ENCODE data around the gene RPA1. TPM values are rescaled to one million over a fixed set of nuclear protein-coding genes. Genes with fewer than 3 reads are reported as not detected.

RPA1 gene
- total RNA-seq, 1 experiment from 2014 or later = 68.7 TPM

GRCh38 chr17:1919201-1919600 is 89.4 kb downstream of the RPA1 start:
- no peak for DNase-seq (ENCODE audit: low read depth)
- in situ Hi-C loops (cut with HindIII; ENCODE audit: low pct_unique_long_range_greater_than_20kb, low sequenced_read_pairs) = no loop called here

GRCh38 chr17:1920948-1921351 is 91.1 kb downstream of the RPA1 start:
- no peak for DNase-seq (ENCODE audit: low read depth)
- in situ Hi-C loops (cut with HindIII; ENCODE audit: low pct_unique_long_range_greater_than_20kb, low sequenced_read_pairs) = no loop called here

GRCh38 chr17:1928976-1929375 is 99.2 kb downstream of the RPA1 start:
- in situ Hi-C loops (cut with HindIII; ENCODE audit: low pct_unique_long_range_greater_than_20kb, low sequenced_read_pairs) = no loop called here
- no peak for DNase-seq (ENCODE audit: low read depth)

- in situ Hi-C loops (cut with HindIII; ENCODE audit: low pct_unique_long_range_greater_than_20kb, low sequenced_read_pairs) = no loop called here
- no peak for DNase-seq (ENCODE audit: low read depth)
Observed at GRCh38 chr17:1930337-1930645, 100.5 kb downstream of the RPA1 start.

- DNase-seq (ENCODE audit: low read depth) = no peak
- in situ Hi-C loops (cut with HindIII; ENCODE audit: low pct_unique_long_range_greater_than_20kb, low sequenced_read_pairs) = no loop called here
Observed at GRCh38 chr17:1931844-1932579, 102.2 kb downstream of the RPA1 start.

- no peak for DNase-seq (ENCODE audit: low read depth)
- in situ Hi-C loops (cut with HindIII; ENCODE audit: low pct_unique_long_range_greater_than_20kb, low sequenced_read_pairs) = no loop called here
Observed at GRCh38 chr17:1933875-1934715, 104.3 kb downstream of the RPA1 start.

- no peak for DNase-seq (ENCODE audit: low read depth)
- in situ Hi-C loops (cut with HindIII; ENCODE audit: low pct_unique_long_range_greater_than_20kb, low sequenced_read_pairs) = no loop called here
Observed at GRCh38 chr17:1934901-1935300, 105.1 kb downstream of the RPA1 start.

GRCh38 chr17:1936766-1937165 is 107.0 kb downstream of the RPA1 start:
- DNase-seq (ENCODE audit: low read depth) = no peak
- in situ Hi-C loops (cut with HindIII; ENCODE audit: low pct_unique_long_range_greater_than_20kb, low sequenced_read_pairs) = no loop called here

GRCh38 chr17:1937461-1937860 is 107.7 kb downstream of the RPA1 start:
- in situ Hi-C loops (cut with HindIII; ENCODE audit: low pct_unique_long_range_greater_than_20kb, low sequenced_read_pairs) = no loop called here

GRCh38 chr17:1939981-1940809 is 110.4 kb downstream of the RPA1 start:
- in situ Hi-C loops (cut with HindIII; ENCODE audit: low pct_unique_long_range_greater_than_20kb, low sequenced_read_pairs) = no loop called here

More at GRCh38 chr17:1937461-1937860, 107.7 kb downstream of the RPA1 start:
- DNase-seq (ENCODE audit: low read depth) = no peak

GRCh38 chr17:1940810-1941185 is 111.0 kb downstream of the RPA1 start:
- no peak for DNase-seq (ENCODE audit: low read depth)
- in situ Hi-C loops (cut with HindIII; ENCODE audit: low pct_unique_long_range_greater_than_20kb, low sequenced_read_pairs) = no loop called here

More at GRCh38 chr17:1939981-1940809, 110.4 kb downstream of the RPA1 start:
- DNase-seq (ENCODE audit: low read depth) = no peak

- DNase-seq (ENCODE audit: low read depth) = no peak
- in situ Hi-C loops (cut with HindIII; ENCODE audit: low pct_unique_long_range_greater_than_20kb, low sequenced_read_pairs) = no loop called here
Observed at GRCh38 chr17:1941272-1942065, 111.7 kb downstream of the RPA1 start.

- DNase-seq (ENCODE audit: low read depth) = no peak
- in situ Hi-C loops (cut with HindIII; ENCODE audit: low pct_unique_long_range_greater_than_20kb, low sequenced_read_pairs) = no loop called here
Observed at GRCh38 chr17:1942066-1942365, 112.2 kb downstream of the RPA1 start.

GRCh38 chr17:1942666-1943435 is 113.0 kb downstream of the RPA1 start:
- no peak for DNase-seq (ENCODE audit: low read depth)
- in situ Hi-C loops (cut with HindIII; ENCODE audit: low pct_unique_long_range_greater_than_20kb, low sequenced_read_pairs) = no loop called here

- no peak for DNase-seq (ENCODE audit: low read depth)
- in situ Hi-C loops (cut with HindIII; ENCODE audit: low pct_unique_long_range_greater_than_20kb, low sequenced_read_pairs) = no loop called here
Observed at GRCh38 chr17:1943436-1943831, 113.6 kb downstream of the RPA1 start.

GRCh38 chr17:1945621-1946020 is 115.8 kb downstream of the RPA1 start:
- in situ Hi-C loops (cut with HindIII; ENCODE audit: low pct_unique_long_range_greater_than_20kb, low sequenced_read_pairs) = no loop called here
- peak; percentile 12 for DNase-seq (ENCODE audit: low read depth)

- in situ Hi-C loops (cut with HindIII; ENCODE audit: low pct_unique_long_range_greater_than_20kb, low sequenced_read_pairs) = no loop called here
- DNase-seq (ENCODE audit: low read depth) = peak; percentile 51
Observed at GRCh38 chr17:1946021-1946932, 116.5 kb downstream of the RPA1 start.

Measured in Caki2 (cell line).